H9 (cell line): ENCODE results near the gene RAG1. TPM values are rescaled to one million over a fixed set of nuclear protein-coding genes. Genes with fewer than 3 reads are reported as not detected.

ENCODE experiments used
- DNase-seq: peaks from one replicate; pipeline ENCODE4 v3.0.0-alpha.2; 2017
- H2AFZ ChIP-seq: one replicate; pipeline ENCODE4 v1.6.1; 2013; ENCODE audit warnings: mild to moderate bottlenecking, low read length, control low read depth, moderate library complexity
- H2AK5ac ChIP-seq: 2 replicates; pipeline ENCODE4 v1.6.1; 2013; ENCODE audit warnings: low read length, control low read depth, mixed read lengths; ENCODE audit not compliant: insufficient read length
- H2BK120ac ChIP-seq: one replicate; pipeline ENCODE4 v1.6.1; 2013; ENCODE audit warnings: low read depth, mild to moderate bottlenecking, low read length, control low read depth, inconsistent platforms; ENCODE audit not compliant: poor library complexity, severe bottlenecking
- H2BK12ac ChIP-seq: 2 replicates; pipeline ENCODE4 v1.6.1; 2013; ENCODE audit warnings: low read length, control low read depth, mixed read lengths, low read depth; ENCODE audit not compliant: insufficient read length
- H2BK15ac ChIP-seq: 2 replicates; pipeline ENCODE4 v1.6.1; 2013; ENCODE audit warnings: low read depth, low read length, control low read depth
- H2BK20ac ChIP-seq: one replicate; pipeline ENCODE4 v1.6.1; 2013; ENCODE audit warnings: low read depth, mild to moderate bottlenecking, low read length, control low read depth, inconsistent platforms; ENCODE audit not compliant: poor library complexity, severe bottlenecking
- H2BK5ac ChIP-seq: 2 replicates; pipeline ENCODE4 v1.6.1; 2013; ENCODE audit warnings: low read length, control low read depth, mixed read lengths; ENCODE audit not compliant: insufficient read length
- H3K14ac ChIP-seq: 2 replicates; pipeline ENCODE4 v1.6.1; 2013; ENCODE audit warnings: low read length, control low read depth; ENCODE audit not compliant: insufficient read depth
- H3K18ac ChIP-seq: 2 replicates; pipeline ENCODE4 v1.6.1; 2013; ENCODE audit warnings: low read depth, mild to moderate bottlenecking, mixed read lengths, low read length, control low read depth; ENCODE audit not compliant: insufficient read length
- H3K23ac ChIP-seq: 2 replicates; pipeline ENCODE4 v1.6.1; 2013; ENCODE audit warnings: low read length, control low read depth, mixed read lengths, low read depth; ENCODE audit not compliant: insufficient read length
- H3K23me2 ChIP-seq: 2 replicates; pipeline ENCODE4 v1.6.1; 2013; ENCODE audit warnings: low read depth, mild to moderate bottlenecking, mixed read lengths, low read length, control low read depth; ENCODE audit not compliant: insufficient read length, poor library complexity, severe bottlenecking
- H3K27ac ChIP-seq: 2 replicates; pipeline ENCODE4 v1.5.1; 2013; ENCODE audit warnings: low read length, control low read depth, mixed read lengths, low read depth; ENCODE audit not compliant: insufficient read length
- H3K27me3 ChIP-seq: 2 replicates; pipeline ENCODE4 v1.6.1; 2013; ENCODE audit warnings: low read length, control low read depth, inconsistent platforms; ENCODE audit not compliant: insufficient read depth
- H3K4ac ChIP-seq: 2 replicates; pipeline ENCODE4 v1.6.1; 2013; ENCODE audit warnings: low read depth, mild to moderate bottlenecking, control low read depth, inconsistent platforms, low read length, moderate library complexity
- H3K4me1 ChIP-seq: 2 replicates; pipeline ENCODE4 v1.6.1; 2013; ENCODE audit warnings: low read length, control low read depth, inconsistent platforms; ENCODE audit not compliant: insufficient read depth
- H3K4me2 ChIP-seq: 2 replicates; pipeline ENCODE4 v1.6.1; 2013; ENCODE audit warnings: low read length, control low read depth, mixed read lengths; ENCODE audit not compliant: insufficient read length, insufficient read depth
- H3K56ac ChIP-seq: 2 replicates; pipeline ENCODE4 v1.6.1; 2013; ENCODE audit warnings: low read depth, mild to moderate bottlenecking, mixed read lengths, low read length, control low read depth; ENCODE audit not compliant: insufficient read length
- H3K79me1 ChIP-seq: 2 replicates; pipeline ENCODE4 v1.6.1; 2013; ENCODE audit warnings: low read depth, mild to moderate bottlenecking, moderate library complexity, low read length, control low read depth, inconsistent platforms; ENCODE audit not compliant: insufficient read depth, poor library complexity, severe bottlenecking
- H3K79me2 ChIP-seq: 2 replicates; pipeline ENCODE4 v1.6.1; 2013; ENCODE audit warnings: low read length, control low read depth, inconsistent platforms; ENCODE audit not compliant: insufficient read depth
- H3K9ac ChIP-seq: 2 replicates; pipeline ENCODE4 v1.6.1; 2013; ENCODE audit warnings: low read length, control low read depth, mixed read lengths; ENCODE audit not compliant: insufficient read length; ENCODE audit errors: extremely low read depth
- H3K9me3 ChIP-seq: one replicate; pipeline ENCODE4 v1.6.1; 2013; ENCODE audit warnings: low read depth, low read length, inconsistent platforms; ENCODE audit not compliant: control insufficient read depth
- H3T11ph ChIP-seq: one replicate; pipeline ENCODE4 v1.6.1; 2013; ENCODE audit warnings: mild to moderate bottlenecking, low read length, control low read depth, inconsistent platforms
- H4K20me1 ChIP-seq: one replicate; pipeline ENCODE4 v1.6.1; 2013; ENCODE audit not compliant: control insufficient read depth, insufficient read length, insufficient read depth
- H4K5ac ChIP-seq: 2 replicates; pipeline ENCODE4 v1.6.1; 2013; ENCODE audit warnings: low read depth, mild to moderate bottlenecking, mixed read lengths, low read length, control low read depth; ENCODE audit not compliant: insufficient read length
- H4K8ac ChIP-seq: replicated peaks from 2 replicates; pipeline ENCODE4 v1.6.1; 2013; ENCODE audit warnings: low read length, control low read depth, mixed read lengths, low read depth; ENCODE audit not compliant: insufficient read length
- H4K91ac ChIP-seq: 2 replicates; pipeline ENCODE4 v1.6.1; 2013; ENCODE audit warnings: low read depth, mild to moderate bottlenecking, moderate library complexity, mixed read lengths, low read length, control low read depth; ENCODE audit not compliant: insufficient read length
- H3K27ac Mint-ChIP-seq, 3 experiments: 2 replicates in 2 of 3; 3 replicates in 1 of 3; pipeline ENCODE4 v1.8.0; 2020 to 2021; ENCODE audit warnings: mixed read lengths in 3 of 3, mild to moderate bottlenecking in 1 of 3, moderate library complexity in 1 of 3
- H3K27me3 Mint-ChIP-seq: 2 replicates; pipeline ENCODE4 v1.8.0; 2021; ENCODE audit warnings: low read depth, mild to moderate bottlenecking, moderate library complexity, mixed read lengths
- H3K36me3 Mint-ChIP-seq, 3 experiments: 2 replicates in 2 of 3; 3 replicates in 1 of 3; pipeline ENCODE4 v1.8.0; 2020 to 2021; ENCODE audit warnings: low read depth in 3 of 3, mixed read lengths in 3 of 3; ENCODE audit not compliant: insufficient read depth in 1 of 3
- H3K4me1 Mint-ChIP-seq, 2 experiments: 2 replicates each; pipeline ENCODE4 v1.8.0; 2020; ENCODE audit warnings: mixed read lengths in 2 of 2
- H3K4me3 Mint-ChIP-seq, 2 experiments: 2 replicates in 1 of 2; 3 replicates in 1 of 2; pipeline ENCODE4 v1.8.0; 2020 to 2021; ENCODE audit warnings: mild to moderate bottlenecking in 2 of 2, mixed read lengths in 2 of 2, moderate library complexity in 1 of 2
- H3K9me3 Mint-ChIP-seq, 2 experiments: 2 replicates in 1 of 2; 3 replicates in 1 of 2; pipeline ENCODE4 v1.8.0; 2020; ENCODE audit warnings: mild to moderate bottlenecking in 2 of 2, mixed read lengths in 2 of 2, moderate library complexity in 1 of 2
- CTCF ChIP-seq: fragments of 200-600 bp; sonication (generic); conservative IDR thresholded peaks from 3 replicates; pipeline ENCODE4 v1.8.0; 2021; ENCODE audit warnings: antibody characterized with exemption, mild to moderate bottlenecking
- total RNA-seq: library from RNA; stranded (reverse); gene quantifications from 2 replicates; pipeline ENCODE4 v1.2.1, GENCODE V29; 2021

The RAG1 gene
- total RNA-seq, 1 experiment from 2014 or later = 0.70 TPM

GRCh38 chr11:36586543-36586942 lies 18.7 kb downstream of the RAG1 start:
- no peaks in the 10 kb centered on the region for H3K27me3 ChIP-seq
- peaks cover 6% of the 10 kb centered on the region for H3K9me3 ChIP-seq
- no peak for TF ChIP-seq CTCF
- H3K79me2 ChIP-seq = no peaks in the 10 kb centered on the region
- no peak overlapping the region for H4K5ac ChIP-seq
- no peak overlapping the region for H2AK5ac ChIP-seq
- no peaks in the 10 kb centered on the region for H4K20me1 ChIP-seq
- H3T11ph ChIP-seq = no peak overlapping the region
- no peaks in the 10 kb centered on the region for H3K4me1 Mint-ChIP-seq
- H3K4me3 Mint-ChIP-seq = no peak overlapping the region
- H3K27ac ChIP-seq = no peak overlapping the region
- no peaks in the 10 kb centered on the region for H3K23me2 ChIP-seq
- H4K8ac ChIP-seq = no peak overlapping the region
- no peaks in the 10 kb centered on the region for H3K79me1 ChIP-seq
- H2BK15ac ChIP-seq = no peak overlapping the region
- H3K9ac ChIP-seq = no peak overlapping the region
- H3K27me3 Mint-ChIP-seq = peaks cover 48% of the 10 kb centered on the region
- H3K4ac ChIP-seq = no peak overlapping the region
- no peaks in the 10 kb centered on the region for H3K4me1 ChIP-seq
- no peak overlapping the region for H3K18ac ChIP-seq
- H2BK5ac ChIP-seq = no peak overlapping the region
- H3K14ac ChIP-seq = no peak overlapping the region
- no peak overlapping the region for H3K4me2 ChIP-seq
- no peak overlapping the region for H2BK20ac ChIP-seq
- no peak overlapping the region for H2BK120ac ChIP-seq
- no peak overlapping the region for H4K91ac ChIP-seq
- no peak overlapping the region for H3K23ac ChIP-seq
- H3K27ac Mint-ChIP-seq = no peak overlapping the region
- H3K56ac ChIP-seq = no peak overlapping the region
- no peak for DNase-seq
- no peak overlapping the region for H2BK12ac ChIP-seq
- no peak overlapping the region for H2AFZ ChIP-seq
- peaks cover 10 to 12% of the 10 kb centered on the region in 2 experiments for H3K9me3 Mint-ChIP-seq
- H3K36me3 Mint-ChIP-seq = peaks cover 5 to 9% (median 8%) of the 10 kb centered on the region in 3 experiments; a peak in 5 of 7 replicates
